Heart left ventricle (tissue), 16 donors: ENCODE measurements around the gene SYCP3. TPM values are rescaled to one million over a fixed set of nuclear protein-coding genes. Genes with fewer than 3 reads are reported as not detected.

Experiments used
- ATAC-seq, 4 donors: fragments of 200-7000 bp; cut with Tn5 transposase; one replicate each; pipeline ENCODE4 v1.9.1; 2020 to 2022; ENCODE audit warnings: moderate library complexity in 4 of 4, mild to moderate bottlenecking in 3 of 4, moderate number of reproducible peaks in 1 of 4
- DNase-seq, 5 donors: peaks; one replicate each; pipeline ENCODE4 v3.0.0-alpha.2; 2020
- H3K27ac ChIP-seq, 12 donors: fragments of 200-600 bp; sonication (generic) in 4 of 12; one replicate each; pipeline versions ENCODE4 v1.5.0 to v1.8.0; 2016 to 2022; ENCODE audit warnings: mild to moderate bottlenecking in 2 of 12
- H3K27me3 ChIP-seq, 9 donors: fragments of 200-600 bp; sonication (generic) in 2 of 9; one replicate each; pipeline versions ENCODE4 v1.5.1 to v1.8.0; 2016 to 2022; ENCODE audit warnings: mild to moderate bottlenecking in 3 of 9
- H3K36me3 ChIP-seq, 9 donors: fragments of 200-600 bp; sonication (generic) in 2 of 9; one replicate each; pipeline versions ENCODE4 v1.5.0 to v1.8.0; 2018 to 2022; ENCODE audit warnings: mild to moderate bottlenecking in 2 of 9
- H3K4me1 ChIP-seq, 12 donors: fragments of 200-600 bp; sonication (generic) in 4 of 12; one replicate each; pipeline versions ENCODE4 v1.5.0 to v1.8.0; 2016 to 2022; ENCODE audit warnings: mild to moderate bottlenecking in 3 of 12
- H3K4me3 ChIP-seq, 12 donors: fragments of 200-600 bp; sonication (generic) in 4 of 12; one replicate each; pipeline versions ENCODE4 v1.5.0 to v1.8.0; 2017 to 2022; ENCODE audit warnings: mild to moderate bottlenecking in 9 of 12, moderate library complexity in 4 of 12
- H3K9me3 ChIP-seq, 12 donors: fragments of 200-600 bp; sonication (generic) in 4 of 12; one replicate each; pipeline versions ENCODE4 v1.5.0 to v1.8.0; 2016 to 2022; ENCODE audit warnings: mild to moderate bottlenecking in 1 of 12
- CTCF ChIP-seq, 12 donors: fragments of 200-600 bp; sonication (generic) in 4 of 12; IDR thresholded peaks; one replicate each; pipeline versions ENCODE4 v1.5.0 to v1.8.0; 2018 to 2022; ENCODE audit warnings: antibody characterized with exemption in 12 of 12, mild to moderate bottlenecking in 5 of 12
- POLR2A ChIP-seq, 2 donors: fragments of 450-650 bp; IDR thresholded peaks; one replicate each; pipeline ENCODE4 v1.6.1; 2017; ENCODE audit warnings: antibody characterized with exemption in 2 of 2, mild to moderate bottlenecking in 2 of 2, moderate library complexity in 2 of 2
- WGBS, 4 donors: extraction: QIAGEN DNeasy Blood & Tissue Kit in 2 of 4; methylation state at CpG; one replicate each; pipeline versions ENCODE4 v1.1.5 to v1.1.7; 2013 to 2018; 5-methylcytosine and 5-hydroxymethylcytosine counted together
- intact Hi-C, 10 donors: fragments of 100-400 bp; cut with DNase I; formaldehyde crosslinking; loops; one replicate each; pipeline versions ENCODE4 v1.11.1 to v1.14.2; 2022
- polyA plus RNA-seq, 2 donors: library from polyadenylated mRNA; stranded (reverse); fragments of 200-250 nt; gene quantifications; one replicate each; pipeline ENCODE4 v1.2.3, GENCODE V29; 2013
- total RNA-seq, 9 donors: library from RNA; depleted of rRNA in 2 of 9; stranded (reverse); fragments of >200 nt in 2 of 9; fragmentation: NEBNext Ultra II Directional in 3 of 9; extraction: Animal tissue kit (Norgen Biotek cat#: 25700) in 3 of 9; gene quantifications; one replicate each; pipeline versions ENCODE4 v1.1.0 to v1.2.4, GENCODE V29; 2016 to 2023
- donor health status: ischemic (EF 13 %, LVEDD 7.1; RV severe dilation, severe dysfunction).
- donor health status: healthy with polysubstance abuse.
- donor health status: DM: no; HTN: yes; CAD: no.
- donor health status: DM: no; HTN: no; CAD: no.
- donor health status: ischemic (EF 25% LVEDD 6.9; RV normal size, moderate dysfunction).
- donor health status: ischemic (EF 25% LVEDD 5.7; RV mildly dilated, moderate dysfunction).
- donor health status: healthy.
- donor health status: DM: yes; HTN: yes; CAD: no.
- donor health status: ischemic (EF 35%, LVEDD 5.7; RV mildly dilated, moderate dysfunction).
- donor health status: nonischemic (EF 11% LVEDD 7.7; RV severe dilation, severe dysfunction).
- donor health status: DM: yes; HTN: yes; CAD: no.
- donor health status: PGD.
- donor health status: ischemic (EF 29% LVEDD 5.4; RV normal size, mild dysfunction).
- donor health status: nonischemic (EF 23%, LVEDD 6.1; RV moderate dilation, normal function).

Gene SYCP3
- total and polyA plus RNA-seq, 11 donors = 0.04 TPM; not detected in 10

- H3K9me3 ChIP-seq = no peaks in the 10 kb centered on the region
- ATAC-seq (peak; percentile 62 to 78 (median 66)), DNase-seq (no peak)
- intact Hi-C loops = loop anchor here in 2 of 10 donors (2.0 kb wide), 1 partner anchor 16 kb away; the partner anchor contains the start of gene CHPT1 (in 2 of the 2)
- no peaks in the 10 kb centered on the region for H3K36me3 ChIP-seq
- peak overlapping the region in 10 of 12 donors; percentile 4 to 81 (median 50) for H3K27ac ChIP-seq
- H3K4me1 ChIP-seq = peaks cover 0 to 10% (median 3%) of the 10 kb centered on the region in 12 donors
- H3K27me3 ChIP-seq = no peaks in the 10 kb centered on the region
- peak overlapping the region in 2 of 12 donors; percentile 14 to 24 for H3K4me3 ChIP-seq
- TF ChIP-seq POLR2A (IDR thresholded peaks at IDR 0.05) = no peak
- TF ChIP-seq CTCF (IDR thresholded peaks at IDR 0.05) = no peak
Observed at GRCh38 chr12:101680647-101681046, 58.6 kb downstream of the SYCP3 start.

GRCh38 chr12:101680240-101680639 lies 59.0 kb downstream of the SYCP3 start:
- ATAC-seq (peak; percentile 84 to 96 (median 90)), DNase-seq (peak in 1 of 5 donors; percentile 31)
- H3K36me3 ChIP-seq = no peaks in the 10 kb centered on the region
- peaks cover 0 to 10% (median 3%) of the 10 kb centered on the region in 12 donors for H3K4me1 ChIP-seq
- peak overlapping the region in 2 of 12 donors; percentile 14 to 24 for H3K4me3 ChIP-seq
- no peaks in the 10 kb centered on the region for H3K9me3 ChIP-seq
- 46 to 66% (median 53%) methylated on average over 3 of the region's 3 CpGs for WGBS, 4 donors
- intact Hi-C loops = loop anchor here in 2 of 10 donors (2.0 kb wide), 1 partner anchor 17 kb away; the partner anchor contains the start of gene CHPT1 (in 2 of the 2)
- no peaks in the 10 kb centered on the region for H3K27me3 ChIP-seq
- peak overlapping the region in 10 of 12 donors; percentile 4 to 81 (median 50) for H3K27ac ChIP-seq
- TF ChIP-seq POLR2A (IDR thresholded peaks at IDR 0.05) (no peak), CTCF (IDR thresholded peaks at IDR 0.05) (no peak)

Other genes starting within 250 kb of the SYCP3 start
- gene MYBPC1, start 144.5 kb downstream of the SYCP3 start, total RNA-seq = 1 to 10 TPM in 7 of 9 donors, under 1 TPM in 2; 0.80 to 3.5 (median 1.9) TPM
- gene MYBPC1, start 144.5 kb downstream of the SYCP3 start, polyA plus RNA-seq = 1 to 10 TPM in 1 of 2 donors, under 1 TPM in 1; 0.04 to 1.9 TPM
- gene CHPT1, start 41.8 kb downstream of the SYCP3 start, total RNA-seq = 100 to 1,000 TPM in 4 of 9 donors, 10 to 100 TPM in 5; 84.2 to 208 (median 98.9) TPM
- 100 to 1,000 TPM in 1 of 2 donors, 10 to 100 TPM in 1; 73.5 to 170 TPM for gene CHPT1, start 41.8 kb downstream of the SYCP3 start, polyA plus RNA-seq
- 10 to 100 TPM; 23.5 to 61.2 (median 45.9) TPM for gene GNPTAB, start 91.5 kb upstream of the SYCP3 start, total RNA-seq
- gene GNPTAB, start 91.5 kb upstream of the SYCP3 start, polyA plus RNA-seq = 10 to 100 TPM; 18.0 to 24.0 TPM
- gene DRAM1, start 138.1 kb upstream of the SYCP3 start, total RNA-seq = 10 to 100 TPM in 2 of 9 donors, 1 to 10 TPM in 7; 3.7 to 40.7 (median 4.3) TPM
- 1 to 10 TPM; 2.9 to 3.9 TPM for gene DRAM1, start 138.1 kb upstream of the SYCP3 start, polyA plus RNA-seq